K562 (cell line): ENCODE data around the gene CACNA2D2. TPM values are rescaled to one million over a fixed set of nuclear protein-coding genes. Genes with fewer than 3 reads are reported as not detected.

Experiments
- ARID4B ChIP-seq: sonication (generic); formaldehyde crosslinking; IDR thresholded peaks from 2 replicates; pipeline ENCODE4 v1.8.0; 2022; ENCODE audit warnings: mild to moderate bottlenecking, missing genetic modification reagents
- E2F4 ChIP-seq: sonication (generic); formaldehyde crosslinking; IDR thresholded peaks from 2 replicates; pipeline ENCODE4 v1.8.0; 2022; ENCODE audit warnings: mild to moderate bottlenecking, low read depth, missing genetic modification reagents
- ELF1 ChIP-seq: fragments of 200-800 bp; sonication (Bioruptor generic); IDR thresholded peaks from 2 replicates; pipeline ENCODE4 v1.6.1; 2016; ENCODE audit warnings: missing genetic modification characterization, missing compliant biosample characterization
- ELK1 ChIP-seq: sonication (generic); formaldehyde crosslinking; IDR thresholded peaks from 2 replicates; pipeline ENCODE4 v1.8.1; 2022; ENCODE audit warnings: missing genetic modification reagents
- FUS ChIP-seq: fragments of 200-400 bp; formaldehyde crosslinking; optimal IDR thresholded peaks from 2 replicates; pipeline ENCODE3; 2017; ENCODE audit warnings: low read depth, low read length
- GTF2F1 ChIP-seq: IDR thresholded peaks from 2 replicates; pipeline ENCODE4 v1.6.1; 2011; ENCODE audit warnings: low read depth, low read length, improper control_type of control experiment
- HCFC1 ChIP-seq: IDR thresholded peaks from 2 replicates; pipeline ENCODE4 v1.6.1; 2012; ENCODE audit warnings: low read depth, low read length, improper control_type of control experiment
- JUN ChIP-seq, 2 experiments: sonication (generic) in 1 of 2; formaldehyde crosslinking in 1 of 2; IDR thresholded peaks; 2 replicates each; pipeline versions ENCODE4 v1.6.1 to v1.8.0; 2012 to 2022; ENCODE audit warnings: borderline replicate concordance in 2 of 2, mild to moderate bottlenecking in 2 of 2, improper control_type of control experiment in 1 of 2, low read depth in 1 of 2, low read length in 1 of 2, missing genetic modification reagents in 1 of 2
- JUNB ChIP-seq: fragments of 450-650 bp; formaldehyde crosslinking; conservative IDR thresholded peaks from 2 replicates; pipeline ENCODE4 v1.4.0; 2020; ENCODE audit warnings: mild to moderate bottlenecking
- NFIX ChIP-seq: fragments of 250-450 bp; sonication (Bioruptor Pico); IDR thresholded peaks from 2 replicates; pipeline ENCODE4 v1.4.0; 2020; ENCODE audit warnings: low read depth, mild to moderate bottlenecking, moderate library complexity
- RNF219 ChIP-seq: fragments of 250-450 bp; sonication (Bioruptor Pico); IDR thresholded peaks from 2 replicates; pipeline ENCODE4 v1.5.0; 2022; ENCODE audit warnings: mild to moderate bottlenecking
- SNAPC5 ChIP-seq: fragments of 250-450 bp; sonication (Bioruptor Pico); IDR thresholded peaks from 2 replicates; pipeline ENCODE4 v1.8.0; 2021; ENCODE audit warnings: moderate library complexity, mild to moderate bottlenecking, inconsistent platforms
- SRSF7 ChIP-seq: fragments of 200-400 bp; formaldehyde crosslinking; optimal IDR thresholded peaks from 2 replicates; pipeline ENCODE3; 2017; ENCODE audit warnings: mild to moderate bottlenecking, low read depth, low read length
- TCF7 ChIP-seq: sonication (generic); IDR thresholded peaks from 2 replicates; pipeline ENCODE4 v1.6.1; 2016; ENCODE audit warnings: antibody characterized with exemption, borderline replicate concordance
- ZBTB9 ChIP-seq: fragments of 450-650 bp; formaldehyde crosslinking; IDR thresholded peaks from 2 replicates; pipeline ENCODE4 v1.4.0; 2020; ENCODE audit warnings: mild to moderate bottlenecking, moderate library complexity
- ZNF124 ChIP-seq: sonication (generic); formaldehyde crosslinking; IDR thresholded peaks from 2 replicates; pipeline ENCODE4 v1.8.1; 2022; ENCODE audit warnings: missing genetic modification reagents
- polyA plus RNA-seq, 8 experiments: library from polyadenylated mRNA; depleted of rRNA in 4 of 8; stranded (reverse) in 5 of 8; unstranded in 3 of 8; fragments of >200 nt; fragmentation: Nextera tagmentation in 2 of 8; fragmentation: Illumina TruSeq in 1 of 8; extraction: Ambion mirVana in 2 of 8; extraction: Trizol in 1 of 8; gene quantifications; 2 replicates each; pipeline versions ENCODE4 v1.2.1 to v1.2.3, GENCODE V29; 2011 to 2014; ENCODE audit warnings: inconsistent platforms in 1 of 8, missing spikeins in 1 of 8
- total RNA-seq, 7 experiments: library from RNA; depleted of rRNA in 6 of 7; stranded (reverse); fragments of >200 nt in 6 of 7; fragmentation: Illumina TruSeq in 2 of 7; extraction: Trizol in 2 of 7; gene quantifications; 2 replicates each; pipeline versions ENCODE4 v1.2.1 to v1.2.3, GENCODE V29; 2011 to 2021; ENCODE audit warnings: low replicate concordance in 1 of 7

The CACNA2D2 gene
- total and polyA plus RNA-seq, 9 of the 15 experiments (the other 6 are each of a cell fraction or from before 2014, with no cell fraction given), result 0.11 to 0.58 (median 0.36) TPM; not detected in 2

- TF ChIP-seq JUNB (CRISPR knock-in tag) (no peak), ZNF124 (CRISPR knock-in tag) (no peak), TCF7 (no peak), HCFC1 (no peak), E2F4 (CRISPR knock-in tag) (no peak), ELK1 (CRISPR knock-in tag) (no peak), RNF219 (CRISPR knock-in tag) (no peak), FUS (no peak), ARID4B (CRISPR knock-in tag) (no peak), NFIX (CRISPR knock-in tag) (no peak), JUN (IDR thresholded peaks at IDR 0.05; ENCODE audit: borderline replicate concordance, low read depth, low read length) (no peak), JUN (CRISPR knock-in tag; IDR thresholded peaks at IDR 0.05; ENCODE audit: borderline replicate concordance) (no peak), GTF2F1 (no peak), ZBTB9 (CRISPR knock-in tag) (no peak), ELF1 (no peak), SNAPC5 (CRISPR knock-in tag) (no peak), SRSF7 (no peak)
These were observed 67.9 kb downstream of the CACNA2D2 start (continued) for GRCh38 chr3:50435371-50436113.
